HCT116 (cell line): ENCODE measurements around the gene EIF4G3. TPM values are rescaled to one million over a fixed set of nuclear protein-coding genes. Genes with fewer than 3 reads are reported as not detected.

Source experiments
- ATAC-seq: fragments of 200-7000 bp; cut with Tn5 transposase; 2 replicates; pipeline ENCODE4 v1.9.1; 2020; ENCODE audit warnings: mild to moderate bottlenecking, moderate library complexity
- BruUV-seq: library from RNA; stranded (reverse); fragments of 400-500 nt; replicated peaks from 2 replicates; lab custom pipeline; 2021; lab: Mats Ljungman, UMichigan
- CTCF ChIA-PET: fragments of 300-600 bp; sonication (Branson Sonifier 250); formaldehyde crosslinking; loops from one replicate; lab custom pipeline; 2021; ENCODE audit warnings: antibody characterized with exemption; lab: Charles Lee
- POLR2A ChIA-PET: fragments of 300-600, 350-600 bp; sonication (Branson Sonifier 250); formaldehyde crosslinking; loops from one replicate; lab custom pipeline; 2021; ENCODE audit warnings: antibody characterized with exemption; lab: Charles Lee
- RAD21 ChIA-PET, 2 experiments: fragments of 300-600 bp; sonication (Branson Sonifier 250); formaldehyde crosslinking; loops; one replicate each; lab custom pipeline; 2023; ENCODE audit warnings: low total read pairs in 2 of 2; ENCODE audit not compliant: uncharacterized antibody in 2 of 2, unreplicated experiment in 2 of 2, low non-redundant PET in 1 of 2; lab: Charles Lee
- DNase-seq: peaks from one replicate; pipeline ENCODE4 v3.0.0-alpha.2; 2010; ENCODE audit warnings: low read depth, low spot score
- H2AFZ ChIP-seq: fragments of 200-600 bp; shearing (Covaris generic), sonication (generic); 2 replicates; pipeline ENCODE4 v1.6.1; 2017; ENCODE audit warnings: low read depth, mixed run types, mixed read lengths, antibody characterized with exemption, low read length; ENCODE audit not compliant: poor library complexity, severe bottlenecking
- H3K27ac ChIP-seq: 2 replicates; pipeline ENCODE4 v1.5.1; 2012; ENCODE audit warnings: low read depth, low read length
- H3K27me3 ChIP-seq: fragments of 200-600 bp; sonication (generic); 2 replicates; pipeline ENCODE4 v1.6.1; 2016; ENCODE audit warnings: mixed run types, low read length, mixed read lengths; ENCODE audit not compliant: insufficient read depth
- H3K36me3 ChIP-seq, 2 experiments: fragments of 200-500 bp in 1 of 2; fragments of 200-600 bp in 1 of 2; sonication (Bioruptor generic) in 1 of 2; sonication (generic) in 1 of 2; 2 replicates each; pipeline versions ENCODE4 v1.5.1 to v1.6.1; 2014 to 2016; ENCODE audit warnings: low read length in 2 of 2, inconsistent platforms in 1 of 2, mixed read lengths in 1 of 2, mixed run types in 1 of 2; ENCODE audit not compliant: insufficient read depth in 2 of 2, control insufficient read depth in 1 of 2
- H3K4me1 ChIP-seq, 2 experiments: fragments of 200-600 bp in 1 of 2; sonication (generic) in 1 of 2; 2 replicates each; pipeline versions ENCODE4 v1.5.1 to v1.6.1; 2012 to 2017; ENCODE audit warnings: low read length in 2 of 2, inconsistent platforms in 1 of 2, mild to moderate bottlenecking in 1 of 2, mixed read lengths in 1 of 2, mixed run types in 1 of 2, moderate library complexity in 1 of 2; ENCODE audit not compliant: insufficient read depth in 2 of 2, control insufficient read depth in 1 of 2
- H3K4me2 ChIP-seq: fragments of 200-600 bp; sonication (generic); 2 replicates; pipeline ENCODE4 v1.6.1; 2017; ENCODE audit warnings: mixed run types, low read length, mixed read lengths
- H3K4me3 ChIP-seq, 2 experiments: fragments of 200-600 bp in 1 of 2; sonication (generic) in 1 of 2; replicated peaks in 1 of 2; 2 replicates each; pipeline ENCODE4 v1.5.1; 2011 to 2016; ENCODE audit warnings: low read length in 2 of 2, control low read depth in 1 of 2, low read depth in 1 of 2, mild to moderate bottlenecking in 1 of 2, mixed read lengths in 1 of 2, mixed run types in 1 of 2
- H3K79me2 ChIP-seq: fragments of 200-600 bp; sonication (generic); 2 replicates; pipeline ENCODE4 v1.6.1; 2017; ENCODE audit warnings: mild to moderate bottlenecking, mixed run types, low read length, moderate library complexity, mixed read lengths; ENCODE audit not compliant: insufficient read depth
- H3K9ac ChIP-seq: fragments of 200-600 bp; sonication (generic); 2 replicates; pipeline ENCODE4 v1.6.1; 2016; ENCODE audit warnings: low read length, mixed read lengths
- H3K9me2 ChIP-seq: fragments of 200-600 bp; sonication (generic), shearing (Covaris generic); 2 replicates; pipeline ENCODE4 v1.6.1; 2017; ENCODE audit warnings: mixed run types, mild to moderate bottlenecking, moderate library complexity; ENCODE audit not compliant: insufficient read depth
- H3K9me3 ChIP-seq, 2 experiments: fragments of 200-500 bp in 1 of 2; fragments of 200-600 bp in 1 of 2; sonication (Bioruptor generic) in 1 of 2; sonication (generic) in 1 of 2; 2 replicates each; pipeline ENCODE4 v1.6.1; 2014 to 2017; ENCODE audit warnings: low read length in 2 of 2, mixed read lengths in 2 of 2, inconsistent platforms in 1 of 2, low read depth in 1 of 2, mild to moderate bottlenecking in 1 of 2, mixed run types in 1 of 2, moderate library complexity in 1 of 2; ENCODE audit not compliant: control insufficient read depth in 1 of 2, insufficient read depth in 1 of 2
- H4K20me1 ChIP-seq: fragments of 200-600 bp; sonication (generic), shearing (Covaris generic); 2 replicates; pipeline ENCODE4 v1.6.1; 2017; ENCODE audit warnings: mixed run types, mild to moderate bottlenecking, moderate library complexity; ENCODE audit not compliant: insufficient read depth
- EGR1 ChIP-seq: IDR thresholded peaks from 2 replicates; pipeline ENCODE4 v1.6.1; 2012; ENCODE audit warnings: low read depth
- ELF1 ChIP-seq: IDR thresholded peaks from 2 replicates; pipeline ENCODE4 v1.6.1; 2012; ENCODE audit warnings: low read depth, borderline replicate concordance
- EZH2phosphoT487 ChIP-seq: fragments of 200-600 bp; IDR thresholded peaks from 2 replicates; pipeline ENCODE4 v1.6.1; 2018; ENCODE audit warnings: antibody characterized with exemption, borderline replicate concordance
- FOSL1 ChIP-seq: IDR thresholded peaks from 2 replicates; pipeline ENCODE4 v1.6.1; 2012; ENCODE audit warnings: low read depth
- JUND ChIP-seq: IDR thresholded peaks from 2 replicates; pipeline ENCODE4 v1.6.1; 2012
- POLR2A ChIP-seq: IDR thresholded peaks from 2 replicates; pipeline ENCODE4 v1.7.0; 2011; ENCODE audit warnings: borderline replicate concordance; ENCODE audit not compliant: insufficient read depth, insufficient read length; ENCODE audit errors: extremely low read depth
- POLR2AphosphoS5 ChIP-seq: IDR thresholded peaks from 2 replicates; pipeline ENCODE4 v1.6.1; 2011; ENCODE audit warnings: mild to moderate bottlenecking, low read depth, low read length, moderate library complexity
- RAD21 ChIP-seq: IDR thresholded peaks from 2 replicates; pipeline ENCODE4 v1.6.1; 2012; ENCODE audit warnings: low read depth, mild to moderate bottlenecking
- SIN3A ChIP-seq: IDR thresholded peaks from 2 replicates; pipeline ENCODE4 v1.6.1; 2012; ENCODE audit warnings: low read depth
- SP1 ChIP-seq: IDR thresholded peaks from 2 replicates; pipeline ENCODE4 v1.6.1; 2012; ENCODE audit warnings: low read depth
- SRF ChIP-seq: IDR thresholded peaks from 2 replicates; pipeline ENCODE4 v1.6.1; 2012; ENCODE audit warnings: low read depth
- TCF7L2 ChIP-seq: IDR thresholded peaks from 2 replicates; pipeline ENCODE4 v1.7.0; 2011; ENCODE audit warnings: borderline replicate concordance, inconsistent platforms; ENCODE audit not compliant: insufficient read depth, insufficient read length; ENCODE audit errors: extremely low read depth
- ZNF274 ChIP-seq: fragments of 200-500 bp; sonication (Bioruptor generic); IDR thresholded peaks from 2 replicates; pipeline ENCODE4 v1.6.1; 2014; ENCODE audit warnings: mild to moderate bottlenecking, low read depth, low read length, inconsistent platforms
- intact Hi-C: fragments of 100-400 bp; cut with micrococcal nuclease; formaldehyde crosslinking; loops from 2 replicates; pipeline ENCODE4 v1.10.0; 2022
- total RNA-seq: library from RNA; stranded (reverse); gene quantifications from one replicate; pipeline ENCODE4 v1.2.1, GENCODE V29; 2021; ENCODE audit not compliant: unreplicated experiment
- TF ChIP-seq, protein P1 (sequence below): IDR thresholded peaks from 2 replicates; pipeline ENCODE4 v1.6.1; 2012
- TF ChIP-seq, protein P2 (sequence below), 3 experiments: fragments of 200-600 bp in 1 of 3; sonication (generic) in 1 of 3; IDR thresholded peaks in 2 of 3; conservative IDR thresholded peaks in 1 of 3; 2 replicates each; pipeline ENCODE4 v1.5.1; 2012 to 2017; ENCODE audit warnings: low read depth in 2 of 3, low read length in 2 of 3, antibody characterized with exemption in 1 of 3, borderline replicate concordance in 1 of 3, control low read depth in 1 of 3, mild to moderate bottlenecking in 1 of 3, mixed read lengths in 1 of 3, mixed run types in 1 of 3, moderate library complexity in 1 of 3; ENCODE audit not compliant: insufficient read depth in 1 of 3

Gene EIF4G3
- total RNA-seq, 1 experiment from 2014 or later: 40.1 TPM

DNA sequence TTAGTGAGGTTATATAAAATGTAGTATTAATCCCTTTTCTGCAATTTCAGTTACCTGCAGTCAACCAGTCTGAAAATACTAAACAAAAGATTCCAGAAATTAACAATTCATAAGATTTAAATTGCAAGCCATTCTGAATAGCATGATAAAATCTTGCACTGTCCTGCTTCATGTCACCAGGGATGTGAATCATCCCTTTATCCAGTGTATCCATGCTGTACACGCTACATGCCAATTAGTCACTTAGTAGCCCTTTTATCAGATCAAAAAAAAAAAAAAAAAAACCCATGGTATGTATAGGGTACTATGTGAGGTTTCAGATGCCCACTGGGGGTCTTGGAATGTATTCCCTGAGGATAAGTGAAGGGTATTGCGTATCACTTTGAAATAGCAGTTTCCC is 198.3 kb downstream of the EIF4G3 start:
- no peak overlapping the region for H3K9ac ChIP-seq
- H3K36me3 ChIP-seq: no peaks in the 10 kb centered on the region
- no peaks in the 10 kb centered on the region for H3K79me2 ChIP-seq
- H3K4me2 ChIP-seq: no peak overlapping the region
- no peaks in the 10 kb centered on the region for H3K9me2 ChIP-seq
- H3K27ac ChIP-seq: no peak overlapping the region
- ChIA-PET POLR2A (no interaction called here), CTCF (no interaction called here), RAD21 (no interaction called here)
- DNase-seq (no peak), ATAC-seq (no peak)
- BruUV-seq: no TSS peak
- no peaks in the 10 kb centered on the region for H3K27me3 ChIP-seq
- intact Hi-C loops: no loop called here
- no peak overlapping the region for H3K4me3 ChIP-seq
- no peak overlapping the region for H2AFZ ChIP-seq
- H4K20me1 ChIP-seq: no peaks in the 10 kb centered on the region
- no peaks in the 10 kb centered on the region for H3K4me1 ChIP-seq
- no peaks in the 10 kb centered on the region for H3K9me3 ChIP-seq
- TF ChIP-seq EZH2phosphoT487: no peak
- TF ChIP-seq EGR1: no peak

DNA sequence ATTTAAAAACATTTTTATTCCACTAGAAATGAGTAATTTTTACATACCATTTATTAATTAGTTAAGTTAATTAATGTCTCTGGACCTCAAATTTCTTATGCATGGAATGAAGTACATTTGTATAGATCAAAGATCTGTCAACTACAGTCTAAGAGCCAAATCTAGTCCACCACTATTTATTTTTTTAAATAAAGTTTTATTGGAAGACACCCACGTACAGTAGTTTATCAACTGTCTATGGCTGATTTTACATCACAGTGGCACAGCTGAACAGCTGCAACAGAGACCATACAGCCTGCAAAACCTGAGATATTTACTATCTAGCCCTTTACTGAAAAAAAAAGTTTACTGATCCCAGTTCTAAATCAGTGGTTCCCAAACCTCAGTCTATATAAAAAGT is 201.0 kb downstream of the EIF4G3 start:
- Histone ChIP-seq H3K79me2 (no peaks in the 10 kb centered on the region), H3K36me3 (no peaks in the 10 kb centered on the region), H3K4me2 (no peak overlapping the region), H3K27ac (no peak overlapping the region), H3K4me1 (no peaks in the 10 kb centered on the region), H2AFZ (no peak overlapping the region), H3K9me2 (no peaks in the 10 kb centered on the region), H3K9ac (no peak overlapping the region), H3K4me3 (no peak overlapping the region), H3K27me3 (no peaks in the 10 kb centered on the region), H4K20me1 (no peaks in the 10 kb centered on the region), H3K9me3 (no peaks in the 10 kb centered on the region)
- ChIA-PET POLR2A (no interaction called here), CTCF (no interaction called here), RAD21 (no interaction called here)
- TF ChIP-seq SP1: no peak
- TF ChIP-seq SIN3A: no peak
- no peak for TF ChIP-seq EZH2phosphoT487
- BruUV-seq: no TSS peak
- no peak for ATAC-seq
- no peak for DNase-seq
- intact Hi-C loops: no loop called here

DNA sequence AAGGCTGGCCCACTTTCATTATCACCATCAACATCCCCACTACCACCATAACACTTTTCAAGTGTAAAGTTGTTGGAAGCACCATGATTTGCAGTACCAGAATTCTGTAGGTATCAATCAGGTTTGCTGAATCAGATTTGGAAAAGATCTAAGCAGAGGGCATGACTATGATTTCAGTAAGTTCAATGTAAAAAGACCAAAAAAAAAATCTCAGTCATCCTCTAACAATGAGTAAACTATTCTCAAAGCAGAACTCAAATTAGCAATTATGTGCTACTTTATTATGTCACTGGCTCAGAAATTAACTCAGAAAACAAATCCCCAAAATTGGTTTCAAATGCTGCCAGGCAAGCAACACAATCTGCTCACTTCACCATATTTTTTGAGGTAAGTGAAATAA is 201.7 kb downstream of the EIF4G3 start:
- no peak overlapping the region for H3K4me3 ChIP-seq
- POLR2A ChIA-PET: no interaction called here
- H3K27me3 ChIP-seq: no peaks in the 10 kb centered on the region
- no peak overlapping the region for H3K27ac ChIP-seq
- intact Hi-C loops: no loop called here
- no peaks in the 10 kb centered on the region for H3K9me2 ChIP-seq
- H3K36me3 ChIP-seq: no peaks in the 10 kb centered on the region
- no peaks in the 10 kb centered on the region for H4K20me1 ChIP-seq
- CTCF ChIA-PET: no interaction called here
- no peaks in the 10 kb centered on the region for H3K9me3 ChIP-seq
- no peaks in the 10 kb centered on the region for H3K4me1 ChIP-seq
- H3K4me2 ChIP-seq: no peak overlapping the region
- RAD21 ChIA-PET: no interaction called here
- no TSS peak for BruUV-seq
- no peak overlapping the region for H3K9ac ChIP-seq
- ATAC-seq (no peak), DNase-seq (no peak)
- H3K79me2 ChIP-seq: no peaks in the 10 kb centered on the region
- no peak overlapping the region for H2AFZ ChIP-seq
- TF ChIP-seq JUND (no peak), EGR1 (no peak), SRF (no peak), SP1 (no peak), POLR2A (no peak), FOSL1 (no peak), TCF7L2 (no peak), POLR2AphosphoS5 (no peak), ELF1 (no peak), ZNF274 (no peak), RAD21 (no peak)
- TF ChIP-seq, protein P1, sequence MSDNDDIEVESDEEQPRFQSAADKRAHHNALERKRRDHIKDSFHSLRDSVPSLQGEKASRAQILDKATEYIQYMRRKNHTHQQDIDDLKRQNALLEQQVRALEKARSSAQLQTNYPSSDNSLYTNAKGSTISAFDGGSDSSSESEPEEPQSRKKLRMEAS: no peak
- TF ChIP-seq, protein P2, sequence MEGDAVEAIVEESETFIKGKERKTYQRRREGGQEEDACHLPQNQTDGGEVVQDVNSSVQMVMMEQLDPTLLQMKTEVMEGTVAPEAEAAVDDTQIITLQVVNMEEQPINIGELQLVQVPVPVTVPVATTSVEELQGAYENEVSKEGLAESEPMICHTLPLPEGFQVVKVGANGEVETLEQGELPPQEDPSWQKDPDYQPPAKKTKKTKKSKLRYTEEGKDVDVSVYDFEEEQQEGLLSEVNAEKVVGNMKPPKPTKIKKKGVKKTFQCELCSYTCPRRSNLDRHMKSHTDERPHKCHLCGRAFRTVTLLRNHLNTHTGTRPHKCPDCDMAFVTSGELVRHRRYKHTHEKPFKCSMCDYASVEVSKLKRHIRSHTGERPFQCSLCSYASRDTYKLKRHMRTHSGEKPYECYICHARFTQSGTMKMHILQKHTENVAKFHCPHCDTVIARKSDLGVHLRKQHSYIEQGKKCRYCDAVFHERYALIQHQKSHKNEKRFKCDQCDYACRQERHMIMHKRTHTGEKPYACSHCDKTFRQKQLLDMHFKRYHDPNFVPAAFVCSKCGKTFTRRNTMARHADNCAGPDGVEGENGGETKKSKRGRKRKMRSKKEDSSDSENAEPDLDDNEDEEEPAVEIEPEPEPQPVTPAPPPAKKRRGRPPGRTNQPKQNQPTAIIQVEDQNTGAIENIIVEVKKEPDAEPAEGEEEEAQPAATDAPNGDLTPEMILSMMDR (IDR thresholded peaks at IDR 0.05 in 2 of 3, conservative IDR thresholded peaks at IDR 0.05 in 1 of 3; ENCODE audit: borderline replicate concordance in 1 of 3, insufficient read depth in 1 of 3, low read depth in 2 of 3, low read length in 2 of 3): no peak
